ENCODE measurements around the gene SLC48A1. TPM values are rescaled to one million over a fixed set of nuclear protein-coding genes. Genes with fewer than 3 reads are reported as not detected.

The SLC48A1 gene
- total RNA-seq, 1 donor from 2014 or later, result 13.0 TPM

DNA sequence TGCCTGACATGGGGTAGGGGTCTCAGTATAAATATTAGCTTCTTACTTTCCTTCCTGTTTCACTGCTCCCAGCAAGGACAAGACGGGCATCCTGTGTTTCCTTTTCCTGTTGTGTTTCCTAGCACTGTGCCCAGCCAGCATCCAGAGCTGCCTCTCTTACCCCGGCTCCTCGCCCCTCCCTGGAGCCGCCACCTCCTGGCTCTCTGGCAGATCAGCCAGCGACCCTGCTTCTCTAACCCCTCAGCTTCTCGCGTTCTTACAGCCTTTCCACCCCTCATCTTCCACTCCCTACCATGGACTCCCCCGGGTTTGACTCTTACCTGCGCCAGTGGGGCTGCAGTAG lies 28.8 kb downstream of the SLC48A1 start:
- Mint-ChIP-seq H3K9me3 (no peaks in the 10 kb centered on the region), H3K36me3 (ENCODE audit: low read depth) (no peaks in the 10 kb centered on the region), H3K4me1 (peaks cover 52% of the 10 kb centered on the region), H3K27me3 (ENCODE audit: low read depth) (no peaks in the 10 kb centered on the region), H3K27ac (ENCODE audit: unreplicated experiment) (no peak overlapping the region), H3K4me3 (no peak overlapping the region)
- no peak for DNase-seq (ENCODE audit: low read depth, low spot score)
- TF ChIP-seq, protein P1, sequence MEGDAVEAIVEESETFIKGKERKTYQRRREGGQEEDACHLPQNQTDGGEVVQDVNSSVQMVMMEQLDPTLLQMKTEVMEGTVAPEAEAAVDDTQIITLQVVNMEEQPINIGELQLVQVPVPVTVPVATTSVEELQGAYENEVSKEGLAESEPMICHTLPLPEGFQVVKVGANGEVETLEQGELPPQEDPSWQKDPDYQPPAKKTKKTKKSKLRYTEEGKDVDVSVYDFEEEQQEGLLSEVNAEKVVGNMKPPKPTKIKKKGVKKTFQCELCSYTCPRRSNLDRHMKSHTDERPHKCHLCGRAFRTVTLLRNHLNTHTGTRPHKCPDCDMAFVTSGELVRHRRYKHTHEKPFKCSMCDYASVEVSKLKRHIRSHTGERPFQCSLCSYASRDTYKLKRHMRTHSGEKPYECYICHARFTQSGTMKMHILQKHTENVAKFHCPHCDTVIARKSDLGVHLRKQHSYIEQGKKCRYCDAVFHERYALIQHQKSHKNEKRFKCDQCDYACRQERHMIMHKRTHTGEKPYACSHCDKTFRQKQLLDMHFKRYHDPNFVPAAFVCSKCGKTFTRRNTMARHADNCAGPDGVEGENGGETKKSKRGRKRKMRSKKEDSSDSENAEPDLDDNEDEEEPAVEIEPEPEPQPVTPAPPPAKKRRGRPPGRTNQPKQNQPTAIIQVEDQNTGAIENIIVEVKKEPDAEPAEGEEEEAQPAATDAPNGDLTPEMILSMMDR (conservative IDR thresholded peaks at IDR 0.05), result no peak

DNA sequence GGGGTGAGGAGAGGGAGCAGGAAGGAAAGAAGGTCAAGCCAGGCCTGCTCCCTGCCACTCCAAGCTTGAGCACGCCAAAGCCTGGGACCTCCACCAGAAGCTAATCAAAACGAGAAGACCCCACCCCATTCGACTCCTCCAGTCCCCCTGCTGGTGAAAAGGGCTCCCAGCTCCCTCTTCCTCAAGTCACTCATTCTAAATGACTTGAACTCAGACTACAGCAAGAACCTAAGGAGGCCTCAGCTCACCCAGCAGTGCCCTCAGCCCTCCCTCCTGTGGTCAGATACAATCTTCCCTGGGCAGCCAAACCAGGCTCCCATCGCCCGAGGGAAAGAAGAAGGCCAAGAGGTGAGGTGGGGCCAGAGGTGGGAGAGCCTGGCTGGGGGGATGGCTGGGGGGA lies 29.3 kb downstream of the SLC48A1 start:
- H3K36me3 Mint-ChIP-seq (ENCODE audit: low read depth), result no peaks in the 10 kb centered on the region
- H3K4me3 Mint-ChIP-seq, result no peak overlapping the region
- peaks cover 56% of the 10 kb centered on the region for H3K4me1 Mint-ChIP-seq
- H3K27me3 Mint-ChIP-seq (ENCODE audit: low read depth), result no peaks in the 10 kb centered on the region
- TF ChIP-seq, protein P1 (conservative IDR thresholded peaks at IDR 0.05), result peak; percentile 46
- H3K27ac Mint-ChIP-seq (ENCODE audit: unreplicated experiment), result peak overlapping the region; percentile 85
- no peaks in the 10 kb centered on the region for H3K9me3 Mint-ChIP-seq
- no peak for DNase-seq (ENCODE audit: low read depth, low spot score)

DNA sequence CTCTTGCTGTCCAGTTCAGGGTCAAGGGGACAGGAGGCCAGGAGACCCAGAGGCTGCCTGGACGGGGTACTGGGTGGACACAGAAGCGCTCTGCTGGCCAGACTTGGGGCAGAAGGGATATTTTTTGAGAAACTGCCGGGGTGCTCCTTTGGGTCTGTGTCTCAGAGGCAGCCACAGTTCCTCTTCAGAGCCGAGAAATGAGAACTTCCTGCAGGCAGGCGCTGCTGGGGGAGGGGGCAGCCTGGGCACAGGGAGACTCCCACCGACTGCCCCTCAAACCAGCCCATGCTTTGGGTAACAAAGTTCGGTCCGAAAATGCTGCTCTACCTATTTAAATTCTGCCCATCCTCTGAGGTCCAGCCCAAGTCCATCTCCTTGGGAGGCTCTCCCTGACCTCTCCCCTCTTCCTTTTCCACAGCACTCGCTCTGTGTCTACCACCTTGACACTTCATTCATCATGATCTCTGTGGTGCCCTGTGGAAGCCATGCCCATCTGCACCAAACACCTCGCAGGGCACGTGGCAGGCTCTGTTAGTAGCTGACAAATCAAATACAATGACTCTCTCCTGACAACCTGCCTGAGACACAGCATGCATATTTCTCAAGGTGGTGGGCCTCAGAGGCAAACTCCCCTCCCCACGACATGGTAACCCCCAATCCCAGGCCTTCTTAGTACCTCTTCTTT lies 30.3 kb downstream of the SLC48A1 start:
- H3K27me3 Mint-ChIP-seq (ENCODE audit: low read depth), result no peaks in the 10 kb centered on the region
- no peaks in the 10 kb centered on the region for H3K9me3 Mint-ChIP-seq
- no peak overlapping the region for H3K4me3 Mint-ChIP-seq
- TF ChIP-seq, protein P1 (conservative IDR thresholded peaks at IDR 0.05), result no peak
- DNase-seq (ENCODE audit: low read depth, low spot score), result no peak
- H3K4me1 Mint-ChIP-seq, result peaks cover 67% of the 10 kb centered on the region
- peak overlapping the region; percentile 8 for H3K27ac Mint-ChIP-seq (ENCODE audit: unreplicated experiment)
- no peaks in the 10 kb centered on the region for H3K36me3 Mint-ChIP-seq (ENCODE audit: low read depth)

DNA sequence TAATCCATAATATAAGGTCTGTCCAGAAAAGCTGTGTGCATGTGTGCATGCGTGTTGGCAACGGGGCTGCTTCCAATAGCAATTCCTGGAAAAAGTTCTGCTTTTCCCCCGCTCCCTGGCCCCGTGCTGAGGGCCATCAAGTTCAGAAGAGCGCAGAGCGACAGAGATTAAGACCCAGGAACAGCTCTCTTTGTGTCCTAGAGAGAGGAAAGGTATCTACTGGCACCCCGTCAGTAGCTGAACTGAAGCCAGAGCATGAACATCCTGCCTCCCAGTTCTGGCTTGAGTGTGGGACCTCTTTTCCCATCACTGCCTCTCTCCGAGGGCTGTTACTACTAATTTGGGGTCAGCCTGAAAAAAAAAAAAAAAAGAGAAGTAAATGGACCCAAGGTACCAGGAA lies 31.1 kb downstream of the SLC48A1 start:
- peaks cover 72% of the 10 kb centered on the region for H3K4me1 Mint-ChIP-seq
- H3K27me3 Mint-ChIP-seq (ENCODE audit: low read depth), result no peaks in the 10 kb centered on the region
- no peak overlapping the region for H3K27ac Mint-ChIP-seq (ENCODE audit: unreplicated experiment)
- no peak for DNase-seq (ENCODE audit: low read depth, low spot score)
- TF ChIP-seq, protein P1 (conservative IDR thresholded peaks at IDR 0.05), result no peak
- no peaks in the 10 kb centered on the region for H3K36me3 Mint-ChIP-seq (ENCODE audit: low read depth)
- no peaks in the 10 kb centered on the region for H3K9me3 Mint-ChIP-seq
- H3K4me3 Mint-ChIP-seq, result no peak overlapping the region

DNA sequence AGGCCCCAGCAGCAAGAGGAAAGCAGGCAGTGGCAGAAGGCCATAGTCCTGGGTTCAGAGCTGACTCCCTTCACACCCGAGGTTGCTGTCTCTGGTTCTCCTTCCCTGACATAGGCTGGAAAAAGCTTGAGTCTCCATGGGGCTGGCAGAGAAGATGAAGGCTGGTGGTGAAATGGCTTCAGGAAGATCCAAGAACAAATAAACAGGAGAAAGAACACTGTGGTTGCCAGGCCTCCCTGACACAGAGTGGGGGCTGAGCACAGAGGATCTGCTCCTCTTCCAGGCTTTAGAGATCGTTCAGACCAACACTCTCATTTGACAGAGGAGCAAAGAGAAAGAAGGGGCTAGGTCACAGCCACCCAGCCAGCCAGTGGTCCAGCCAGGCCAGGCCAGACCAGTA lies 32.4 kb downstream of the SLC48A1 start:
- Mint-ChIP-seq H3K27ac (ENCODE audit: unreplicated experiment) (peak overlapping the region; percentile 67), H3K36me3 (ENCODE audit: low read depth) (no peaks in the 10 kb centered on the region), H3K9me3 (no peaks in the 10 kb centered on the region), H3K27me3 (ENCODE audit: low read depth) (no peaks in the 10 kb centered on the region), H3K4me3 (no peak overlapping the region), H3K4me1 (peaks cover 68% of the 10 kb centered on the region)
- DNase-seq (ENCODE audit: low read depth, low spot score), result no peak
- TF ChIP-seq, protein P1 (conservative IDR thresholded peaks at IDR 0.05), result no peak
